ENCODE measurements around the gene CFAP57. TPM values are rescaled to one million over a fixed set of nuclear protein-coding genes. Genes with fewer than 3 reads are reported as not detected.

The CFAP57 gene
- total RNA-seq, 1 donor from 2014 or later = 0.17 TPM

- H3K4me1 ChIP-seq = peaks cover 14% of the 10 kb centered on the region
- no peak for DNase-seq
- ATAC-seq = no peak
- no peak for TF ChIP-seq CTCF (IDR thresholded peaks at IDR 0.05)
- intact Hi-C loops (cut with DNase I) = no loop called here
- H3K4me3 ChIP-seq = no peak overlapping the region
- H3K9me3 ChIP-seq = no peaks in the 10 kb centered on the region
- no peaks in the 10 kb centered on the region for H3K27me3 ChIP-seq
- H3K36me3 ChIP-seq = peaks cover 6% of the 10 kb centered on the region
- no peak overlapping the region for H3K27ac ChIP-seq
These were observed 2.7 kb downstream of the CFAP57 start for GRCh38 chr1:43174873-43175272.

DNA sequence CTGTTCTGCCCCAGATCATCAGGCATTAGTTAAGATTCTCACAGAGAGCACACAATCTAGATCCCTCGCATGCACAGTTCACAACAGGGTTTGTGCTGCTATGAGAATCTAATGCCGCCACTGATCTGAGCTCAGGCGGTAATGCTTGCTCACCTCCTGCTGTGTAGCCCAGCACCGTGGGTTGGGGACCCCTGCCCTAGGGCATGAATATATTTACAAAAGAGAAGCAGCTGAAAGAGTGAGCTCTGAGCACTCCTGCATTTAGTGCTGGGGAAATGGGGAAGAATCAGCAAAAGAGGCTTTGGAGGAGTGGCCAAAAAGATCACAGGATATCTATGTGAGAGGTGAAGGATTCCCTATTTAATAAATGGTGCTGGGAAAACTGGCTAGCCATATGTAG is 5.6 kb downstream of the CFAP57 start:
- DNase-seq (no peak), ATAC-seq (no peak)
- intact Hi-C loops (cut with DNase I) = no loop called here
- Histone ChIP-seq H3K4me3 (no peak overlapping the region), H3K36me3 (no peaks in the 10 kb centered on the region), H3K4me1 (peaks cover 3% of the 10 kb centered on the region), H3K27ac (no peak overlapping the region), H3K27me3 (no peaks in the 10 kb centered on the region), H3K9me3 (no peaks in the 10 kb centered on the region)
- no peak for TF ChIP-seq CTCF (IDR thresholded peaks at IDR 0.05)

DNA sequence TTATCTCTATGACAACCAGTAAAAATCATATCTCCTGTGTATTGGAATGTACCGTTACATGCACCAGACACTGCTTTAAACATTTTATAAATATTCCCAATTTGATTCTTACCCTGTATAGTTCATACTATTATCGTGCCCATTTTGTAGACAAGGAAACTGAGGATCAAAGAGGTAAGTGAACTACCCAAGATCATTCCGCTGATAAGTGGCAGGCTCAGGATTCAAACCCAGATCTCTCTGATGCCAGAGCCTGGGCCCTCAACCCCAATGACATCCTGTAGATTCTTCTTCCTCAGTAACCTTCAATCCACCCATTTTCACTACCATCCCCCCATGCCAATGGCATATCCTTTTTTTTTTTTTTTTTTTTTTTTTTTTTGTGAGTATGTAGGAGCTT is 12.3 kb downstream of the CFAP57 start:
- no peak overlapping the region for H3K4me3 ChIP-seq
- DNase-seq (no peak), ATAC-seq (no peak)
- no peaks in the 10 kb centered on the region for H3K4me1 ChIP-seq
- TF ChIP-seq CTCF (IDR thresholded peaks at IDR 0.05) = no peak
- H3K27ac ChIP-seq = no peak overlapping the region
- H3K9me3 ChIP-seq = no peaks in the 10 kb centered on the region
- H3K36me3 ChIP-seq = no peaks in the 10 kb centered on the region
- intact Hi-C loops (cut with DNase I) = no loop called here
- H3K27me3 ChIP-seq = no peaks in the 10 kb centered on the region

DNA sequence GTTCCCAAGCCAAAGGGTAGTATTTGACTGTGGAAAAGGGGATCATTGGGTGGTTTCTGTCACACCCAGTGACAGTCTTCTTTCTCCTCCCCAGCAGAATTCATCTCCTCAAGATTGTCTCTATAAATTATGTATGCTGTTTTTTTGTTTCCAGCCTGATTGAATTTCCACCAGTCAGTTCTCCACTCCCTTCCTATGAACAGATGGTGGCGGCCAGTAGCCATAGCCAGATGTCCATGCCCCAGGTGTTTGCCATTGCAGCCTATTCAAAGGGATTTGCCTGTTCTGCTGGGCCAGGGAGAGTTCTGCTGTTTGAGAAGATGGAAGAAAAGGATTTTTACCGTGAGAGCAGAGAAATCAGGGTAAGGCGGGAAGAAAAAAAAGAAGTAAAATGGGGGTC is 12.9 kb downstream of the CFAP57 start:
- no peak for TF ChIP-seq CTCF (IDR thresholded peaks at IDR 0.05)
- ATAC-seq (no peak), DNase-seq (no peak)
- H3K4me3 ChIP-seq = no peak overlapping the region
- H3K27me3 ChIP-seq = no peaks in the 10 kb centered on the region
- H3K9me3 ChIP-seq = no peaks in the 10 kb centered on the region
- no peak overlapping the region for H3K27ac ChIP-seq
- H3K4me1 ChIP-seq = no peaks in the 10 kb centered on the region
- no peaks in the 10 kb centered on the region for H3K36me3 ChIP-seq
- intact Hi-C loops (cut with DNase I) = no loop called here

DNA sequence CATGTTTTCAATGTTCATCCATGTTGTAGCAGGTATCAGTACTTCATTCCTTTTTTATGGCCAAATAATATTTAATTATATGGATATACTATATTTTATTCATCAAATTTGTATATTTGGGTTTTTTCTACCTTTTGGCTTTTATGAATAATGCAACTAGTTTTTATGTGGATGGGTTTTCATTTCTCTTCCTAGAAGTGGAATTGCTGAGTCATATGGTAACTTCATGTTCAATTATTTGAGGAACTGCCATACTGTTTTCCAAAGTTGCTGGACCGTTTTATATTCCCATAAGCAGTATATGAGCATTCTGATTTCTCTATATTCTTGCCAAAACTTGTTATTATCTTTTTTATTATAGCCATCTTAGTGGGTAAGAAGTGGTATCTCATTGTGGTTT is 16.0 kb downstream of the CFAP57 start:
- no peak overlapping the region for H3K27ac ChIP-seq
- no peak overlapping the region for H3K4me3 ChIP-seq
- TF ChIP-seq CTCF (IDR thresholded peaks at IDR 0.05) = no peak
- ATAC-seq (no peak), DNase-seq (no peak)
- intact Hi-C loops (cut with DNase I) = no loop called here
- no peaks in the 10 kb centered on the region for H3K36me3 ChIP-seq
- H3K27me3 ChIP-seq = no peaks in the 10 kb centered on the region
- H3K9me3 ChIP-seq = no peaks in the 10 kb centered on the region
- no peaks in the 10 kb centered on the region for H3K4me1 ChIP-seq

DNA sequence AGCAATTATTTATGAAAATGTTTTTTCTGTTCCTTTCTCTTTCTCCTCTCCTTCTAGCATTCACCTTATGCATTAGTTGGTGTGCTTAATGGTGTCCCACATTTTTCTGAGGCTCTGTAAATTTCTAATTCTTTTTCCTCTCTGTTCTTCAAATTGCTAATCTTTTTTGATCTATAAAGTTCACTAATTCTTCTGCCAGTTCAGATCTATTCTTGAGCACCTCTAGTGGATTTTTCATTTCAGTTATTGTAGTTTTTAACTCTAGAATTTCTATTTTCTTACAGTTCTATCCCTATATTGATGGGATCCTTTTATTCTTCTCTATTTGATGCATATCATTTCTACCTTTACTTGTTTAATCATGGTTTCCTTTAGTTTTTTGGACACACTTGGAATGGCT is 22.4 kb downstream of the CFAP57 start:
- DNase-seq (no peak), ATAC-seq (no peak)
- Histone ChIP-seq H3K4me1 (no peaks in the 10 kb centered on the region), H3K4me3 (no peak overlapping the region), H3K9me3 (no peaks in the 10 kb centered on the region), H3K36me3 (no peaks in the 10 kb centered on the region), H3K27ac (no peak overlapping the region), H3K27me3 (no peaks in the 10 kb centered on the region)
- no peak for TF ChIP-seq CTCF (IDR thresholded peaks at IDR 0.05)
- intact Hi-C loops (cut with DNase I) = no loop called here

Data from upper lobe of right lung (tissue), 1 donor.